ENCODE results near the gene ACAD9.

DNA sequence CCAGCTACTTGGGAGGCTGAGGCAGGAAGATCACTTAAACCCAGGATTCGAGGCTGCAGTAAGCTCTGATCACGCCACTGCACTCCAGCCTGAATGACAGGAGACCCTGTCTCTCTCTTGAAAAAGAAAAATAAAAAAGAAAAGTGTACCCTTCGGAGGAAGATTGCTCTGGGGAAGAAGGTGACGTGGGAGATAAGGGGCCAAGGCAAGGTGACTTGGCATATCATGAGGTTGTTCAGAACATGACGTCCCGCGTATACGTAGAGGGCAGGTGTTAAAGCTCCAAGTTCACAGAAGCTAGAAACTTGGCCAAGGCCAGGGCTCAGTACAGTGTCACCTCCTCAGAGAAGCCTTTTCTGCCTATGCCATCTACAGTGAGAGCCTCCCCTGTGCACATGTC is 6.7 kb upstream of the ACAD9 start:
- TF ChIP-seq, protein P1, sequence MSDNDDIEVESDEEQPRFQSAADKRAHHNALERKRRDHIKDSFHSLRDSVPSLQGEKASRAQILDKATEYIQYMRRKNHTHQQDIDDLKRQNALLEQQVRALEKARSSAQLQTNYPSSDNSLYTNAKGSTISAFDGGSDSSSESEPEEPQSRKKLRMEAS (IDR thresholded peaks at IDR 0.05; ENCODE audit: low read depth, low read length), result no peak
- TF ChIP-seq, protein P2, sequence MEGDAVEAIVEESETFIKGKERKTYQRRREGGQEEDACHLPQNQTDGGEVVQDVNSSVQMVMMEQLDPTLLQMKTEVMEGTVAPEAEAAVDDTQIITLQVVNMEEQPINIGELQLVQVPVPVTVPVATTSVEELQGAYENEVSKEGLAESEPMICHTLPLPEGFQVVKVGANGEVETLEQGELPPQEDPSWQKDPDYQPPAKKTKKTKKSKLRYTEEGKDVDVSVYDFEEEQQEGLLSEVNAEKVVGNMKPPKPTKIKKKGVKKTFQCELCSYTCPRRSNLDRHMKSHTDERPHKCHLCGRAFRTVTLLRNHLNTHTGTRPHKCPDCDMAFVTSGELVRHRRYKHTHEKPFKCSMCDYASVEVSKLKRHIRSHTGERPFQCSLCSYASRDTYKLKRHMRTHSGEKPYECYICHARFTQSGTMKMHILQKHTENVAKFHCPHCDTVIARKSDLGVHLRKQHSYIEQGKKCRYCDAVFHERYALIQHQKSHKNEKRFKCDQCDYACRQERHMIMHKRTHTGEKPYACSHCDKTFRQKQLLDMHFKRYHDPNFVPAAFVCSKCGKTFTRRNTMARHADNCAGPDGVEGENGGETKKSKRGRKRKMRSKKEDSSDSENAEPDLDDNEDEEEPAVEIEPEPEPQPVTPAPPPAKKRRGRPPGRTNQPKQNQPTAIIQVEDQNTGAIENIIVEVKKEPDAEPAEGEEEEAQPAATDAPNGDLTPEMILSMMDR (IDR thresholded peaks at IDR 0.05; ENCODE audit: low read depth, low read length), result no peak
- TF ChIP-seq POLR2A (IDR thresholded peaks at IDR 0.05; ENCODE audit: extremely low read depth, insufficient read length), result no peak
- no peak for TF ChIP-seq MYC (IDR thresholded peaks at IDR 0.05; ENCODE audit: low read depth, low read length)

Data from NB4 (cell line).